Suprapubic skin (tissue), 4 donors: ENCODE measurements around the gene SEC61G. TPM values are rescaled to one million over a fixed set of nuclear protein-coding genes. Genes with fewer than 3 reads are reported as not detected.

Experiments used
- DNase-seq, 2 donors: peaks; one replicate each; pipeline ENCODE4 v3.0.0-alpha.2; 2019; ENCODE audit warnings: low spot score in 2 of 2
- H3K27ac ChIP-seq: fragments of 200-600 bp; sonication (generic); one replicate; pipeline ENCODE4 v1.5.1; 2019
- H3K27me3 ChIP-seq: fragments of 200-600 bp; sonication (generic); one replicate; pipeline ENCODE4 v1.5.1; 2019
- H3K36me3 ChIP-seq: fragments of 200-600 bp; sonication (generic); one replicate; pipeline ENCODE4 v1.5.1; 2019
- H3K4me1 ChIP-seq: fragments of 200-600 bp; sonication (generic); one replicate; pipeline ENCODE4 v1.5.1; 2019
- H3K4me3 ChIP-seq: fragments of 200-600 bp; sonication (generic); one replicate; pipeline ENCODE4 v1.5.1; 2019; ENCODE audit warnings: mild to moderate bottlenecking
- H3K9me3 ChIP-seq: fragments of 200-600 bp; sonication (generic); one replicate; pipeline ENCODE4 v1.5.1; 2019
- EP300 ChIP-seq: sonication (generic); formaldehyde crosslinking; IDR thresholded peaks from one replicate; pipeline ENCODE4 v1.6.1; 2017; ENCODE audit warnings: antibody characterized with exemption
- POLR2A ChIP-seq, 2 donors: fragments of 450-650 bp; IDR thresholded peaks; one replicate each; pipeline ENCODE4 v1.6.1; 2017; ENCODE audit warnings: antibody characterized with exemption in 2 of 2, mild to moderate bottlenecking in 2 of 2, moderate library complexity in 2 of 2
- POLR2AphosphoS5 ChIP-seq, 3 donors: sonication (generic); formaldehyde crosslinking; IDR thresholded peaks; one replicate each; pipeline ENCODE4 v1.6.1; 2017; ENCODE audit warnings: antibody characterized with exemption in 3 of 3
- WGBS: methylation state at CpG from one replicate; pipeline ENCODE4 v1.1.5; 2018; 5-methylcytosine and 5-hydroxymethylcytosine counted together
- total RNA-seq, 4 donors: library from RNA; depleted of rRNA; stranded (reverse); fragments of >200 nt; gene quantifications; one replicate each; pipeline ENCODE4 v1.1.0, GENCODE V29; 2016
- TF ChIP-seq, protein P1 (sequence below), 2 donors: fragments of 200-600 bp in 1 of 2; fragments of 450-650 bp in 1 of 2; sonication (generic) in 1 of 2; IDR thresholded peaks; one replicate each; pipeline ENCODE4 v1.5.1; 2016 to 2019; ENCODE audit warnings: antibody characterized with exemption in 2 of 2, mild to moderate bottlenecking in 1 of 2, moderate library complexity in 1 of 2

Gene SEC61G
- total RNA-seq, 4 donors from 2014 or later = 53.3 to 117 (median 92.8) TPM

DNA sequence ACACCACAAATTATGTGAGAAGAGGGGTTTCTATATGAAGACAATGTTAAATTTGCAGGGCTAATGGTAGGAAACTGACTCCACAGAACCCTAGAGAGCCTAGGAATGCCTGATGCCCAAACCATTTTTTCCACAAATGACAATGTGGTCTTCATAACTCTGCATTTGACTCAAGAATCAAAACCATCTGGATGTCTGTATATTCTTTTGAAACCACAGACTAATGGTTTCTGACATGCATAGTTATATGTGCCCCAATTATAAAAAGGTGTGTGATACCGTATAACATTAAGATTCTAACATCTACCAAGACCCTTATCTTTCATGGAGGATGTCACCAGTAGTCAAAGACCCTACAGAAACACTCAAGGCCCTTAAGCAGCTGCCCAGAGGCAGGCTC lies 20.3 kb downstream of the SEC61G start:
- DNase-seq = no peak
- H3K4me1 ChIP-seq = no peaks in the 10 kb centered on the region
- WGBS = 71% methylated on average over 1 of the region's 1 CpG
- H3K27ac ChIP-seq = no peak overlapping the region
- TF ChIP-seq, protein P1, sequence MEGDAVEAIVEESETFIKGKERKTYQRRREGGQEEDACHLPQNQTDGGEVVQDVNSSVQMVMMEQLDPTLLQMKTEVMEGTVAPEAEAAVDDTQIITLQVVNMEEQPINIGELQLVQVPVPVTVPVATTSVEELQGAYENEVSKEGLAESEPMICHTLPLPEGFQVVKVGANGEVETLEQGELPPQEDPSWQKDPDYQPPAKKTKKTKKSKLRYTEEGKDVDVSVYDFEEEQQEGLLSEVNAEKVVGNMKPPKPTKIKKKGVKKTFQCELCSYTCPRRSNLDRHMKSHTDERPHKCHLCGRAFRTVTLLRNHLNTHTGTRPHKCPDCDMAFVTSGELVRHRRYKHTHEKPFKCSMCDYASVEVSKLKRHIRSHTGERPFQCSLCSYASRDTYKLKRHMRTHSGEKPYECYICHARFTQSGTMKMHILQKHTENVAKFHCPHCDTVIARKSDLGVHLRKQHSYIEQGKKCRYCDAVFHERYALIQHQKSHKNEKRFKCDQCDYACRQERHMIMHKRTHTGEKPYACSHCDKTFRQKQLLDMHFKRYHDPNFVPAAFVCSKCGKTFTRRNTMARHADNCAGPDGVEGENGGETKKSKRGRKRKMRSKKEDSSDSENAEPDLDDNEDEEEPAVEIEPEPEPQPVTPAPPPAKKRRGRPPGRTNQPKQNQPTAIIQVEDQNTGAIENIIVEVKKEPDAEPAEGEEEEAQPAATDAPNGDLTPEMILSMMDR (IDR thresholded peaks at IDR 0.05) = no peak
- TF ChIP-seq POLR2AphosphoS5 (IDR thresholded peaks at IDR 0.05) = no peak
- TF ChIP-seq EP300 = no peak
- TF ChIP-seq POLR2A (IDR thresholded peaks at IDR 0.05) = no peak
- no peaks in the 10 kb centered on the region for H3K27me3 ChIP-seq
- H3K9me3 ChIP-seq = no peaks in the 10 kb centered on the region
- no peak overlapping the region for H3K4me3 ChIP-seq
- H3K36me3 ChIP-seq = no peaks in the 10 kb centered on the region

DNA sequence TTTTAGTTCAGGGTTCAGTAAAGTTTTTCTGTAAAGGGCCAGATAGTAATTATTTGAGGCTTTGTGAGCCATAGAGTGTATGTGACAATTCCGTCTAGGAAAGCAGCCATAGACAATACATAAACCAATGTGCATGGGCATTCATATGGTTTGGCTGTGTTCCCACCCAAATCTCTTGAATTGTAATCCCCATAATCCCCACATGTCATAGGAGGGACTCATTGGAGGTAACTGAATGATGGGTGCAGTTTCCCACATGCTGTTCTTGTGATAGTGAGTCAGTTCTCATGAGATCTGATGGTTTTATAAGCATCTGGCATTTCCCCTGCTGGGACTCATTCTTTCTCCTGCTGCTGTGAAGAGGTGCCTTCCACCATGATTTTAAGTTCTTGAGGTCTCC lies 29.9 kb downstream of the SEC61G start:
- Histone ChIP-seq H3K27me3 (no peaks in the 10 kb centered on the region), H3K27ac (no peak overlapping the region), H3K4me1 (no peaks in the 10 kb centered on the region), H3K9me3 (no peaks in the 10 kb centered on the region), H3K36me3 (no peaks in the 10 kb centered on the region), H3K4me3 (no peak overlapping the region)
- TF ChIP-seq, protein P1 (IDR thresholded peaks at IDR 0.05) = no peak
- no peak for TF ChIP-seq POLR2AphosphoS5 (IDR thresholded peaks at IDR 0.05)
- WGBS = 68% methylated on average over 1 of the region's 1 CpG
- no peak for DNase-seq

GRCh38 chr7:54728411-54728810 lies 30.6 kb downstream of the SEC61G start:
- H3K9me3 ChIP-seq = no peaks in the 10 kb centered on the region
- H3K27me3 ChIP-seq = no peaks in the 10 kb centered on the region
- H3K27ac ChIP-seq = no peak overlapping the region
- no peak for TF ChIP-seq POLR2A (IDR thresholded peaks at IDR 0.05)
- no peak for TF ChIP-seq POLR2AphosphoS5 (IDR thresholded peaks at IDR 0.05)
- TF ChIP-seq, protein P1 (IDR thresholded peaks at IDR 0.05) = no peak
- no peak for TF ChIP-seq EP300
- no peaks in the 10 kb centered on the region for H3K4me1 ChIP-seq
- 71% methylated on average over 4 of the region's 4 CpGs for WGBS
- H3K4me3 ChIP-seq = no peak overlapping the region
- H3K36me3 ChIP-seq = no peaks in the 10 kb centered on the region
- DNase-seq = no peak

DNA sequence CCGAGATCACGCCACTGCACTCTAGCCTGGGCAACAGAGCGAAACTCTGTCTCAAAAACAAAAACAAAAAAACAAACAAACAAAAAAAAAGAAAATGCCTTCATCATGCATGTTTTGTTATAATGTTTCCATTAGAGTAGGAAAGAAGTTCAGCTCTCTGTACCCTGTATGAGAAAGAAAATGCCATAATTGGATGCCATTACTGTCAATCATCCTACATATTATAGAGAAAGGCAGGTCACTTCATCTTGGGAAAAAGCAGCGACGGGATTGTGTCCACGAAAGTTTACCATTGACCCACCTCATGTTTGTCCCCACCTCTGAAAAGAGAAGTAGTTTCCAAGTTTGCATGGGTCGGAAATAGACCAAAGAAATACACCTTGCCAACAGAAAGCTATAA lies 33.8 kb downstream of the SEC61G start:
- Histone ChIP-seq H3K27ac (no peak overlapping the region), H3K9me3 (no peaks in the 10 kb centered on the region), H3K27me3 (no peaks in the 10 kb centered on the region), H3K36me3 (no peaks in the 10 kb centered on the region), H3K4me3 (no peak overlapping the region), H3K4me1 (no peaks in the 10 kb centered on the region)
- WGBS = 87% methylated on average over 7 of the region's 7 CpGs
- TF ChIP-seq, protein P1 (IDR thresholded peaks at IDR 0.05) = no peak
- no peak for TF ChIP-seq POLR2AphosphoS5 (IDR thresholded peaks at IDR 0.05)
- TF ChIP-seq EP300 = no peak
- no peak for TF ChIP-seq POLR2A (IDR thresholded peaks at IDR 0.05)
- DNase-seq = no peak

DNA sequence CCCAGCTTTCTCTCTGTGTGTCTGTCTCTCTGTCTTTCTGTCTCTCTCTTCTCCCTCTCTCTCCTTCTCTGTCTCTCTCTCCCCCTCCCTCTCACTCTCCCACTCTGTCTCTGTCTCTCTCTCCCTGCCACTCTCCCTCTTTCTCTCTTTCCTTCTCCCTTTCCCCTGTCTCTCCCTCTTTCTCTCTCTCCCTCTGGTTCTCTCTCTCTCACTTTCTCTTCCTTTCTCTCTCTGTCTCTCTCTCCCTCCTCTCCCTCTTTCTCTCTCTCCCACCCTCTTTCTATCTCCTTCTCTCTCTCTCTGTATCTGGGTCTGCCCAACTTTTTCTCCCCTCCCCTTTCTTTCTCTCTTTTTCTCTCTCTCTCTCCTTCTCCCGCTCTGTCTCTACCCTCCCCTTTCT lies 36.5 kb downstream of the SEC61G start:
- Histone ChIP-seq H3K36me3 (no peaks in the 10 kb centered on the region), H3K4me3 (no peak overlapping the region), H3K4me1 (no peaks in the 10 kb centered on the region), H3K27ac (no peak overlapping the region), H3K27me3 (no peaks in the 10 kb centered on the region), H3K9me3 (no peaks in the 10 kb centered on the region)
- 79% methylated on average over 1 of the region's 1 CpG for WGBS
- TF ChIP-seq EP300 = no peak
- no peak for TF ChIP-seq POLR2A (IDR thresholded peaks at IDR 0.05)
- TF ChIP-seq POLR2AphosphoS5 (IDR thresholded peaks at IDR 0.05) = no peak
- TF ChIP-seq, protein P1 (IDR thresholded peaks at IDR 0.05) = no peak
- no peak for DNase-seq
